ENCODE data around the gene TENM3. TPM values are rescaled to one million over a fixed set of nuclear protein-coding genes. Genes with fewer than 3 reads are reported as not detected.

The TENM3 gene
- total RNA-seq, 1 experiment from 2014 or later = 71.0 TPM

GRCh38 chr4:182625193-182625592 lies 382.0 kb downstream of the TENM3 start:
- H3K4me1 Mint-ChIP-seq = peaks cover 25% of the 10 kb centered on the region
- peaks cover 13% of the 10 kb centered on the region for H3K36me3 Mint-ChIP-seq
- ATAC-seq = 0 out of 2 replicates have a peak, but pooled peaks have one; percentile 36
- H3K27me3 Mint-ChIP-seq (ENCODE audit: low read depth) = no peaks in the 10 kb centered on the region
- ChIA-PET CTCF (no interaction called here), POLR2A (no interaction called here)
- DNase-seq (ENCODE audit: low spot score) = no peak
- TF ChIP-seq ATF1 (CRISPR knock-in tag; IDR thresholded peaks at IDR 0.05) = no peak
- no peak for TF ChIP-seq CREB1 (CRISPR knock-in tag; IDR thresholded peaks at IDR 0.05)
- no peak for TF ChIP-seq MXD4 (CRISPR knock-in tag; IDR thresholded peaks at IDR 0.05; ENCODE audit: borderline replicate concordance)
- TF ChIP-seq NFE2L1 (CRISPR knock-in tag; IDR thresholded peaks at IDR 0.05) = no peak
- TF ChIP-seq FOXJ3 (CRISPR knock-in tag; IDR thresholded peaks at IDR 0.05; ENCODE audit: borderline replicate concordance) = no peak
- TF ChIP-seq, protein P1, sequence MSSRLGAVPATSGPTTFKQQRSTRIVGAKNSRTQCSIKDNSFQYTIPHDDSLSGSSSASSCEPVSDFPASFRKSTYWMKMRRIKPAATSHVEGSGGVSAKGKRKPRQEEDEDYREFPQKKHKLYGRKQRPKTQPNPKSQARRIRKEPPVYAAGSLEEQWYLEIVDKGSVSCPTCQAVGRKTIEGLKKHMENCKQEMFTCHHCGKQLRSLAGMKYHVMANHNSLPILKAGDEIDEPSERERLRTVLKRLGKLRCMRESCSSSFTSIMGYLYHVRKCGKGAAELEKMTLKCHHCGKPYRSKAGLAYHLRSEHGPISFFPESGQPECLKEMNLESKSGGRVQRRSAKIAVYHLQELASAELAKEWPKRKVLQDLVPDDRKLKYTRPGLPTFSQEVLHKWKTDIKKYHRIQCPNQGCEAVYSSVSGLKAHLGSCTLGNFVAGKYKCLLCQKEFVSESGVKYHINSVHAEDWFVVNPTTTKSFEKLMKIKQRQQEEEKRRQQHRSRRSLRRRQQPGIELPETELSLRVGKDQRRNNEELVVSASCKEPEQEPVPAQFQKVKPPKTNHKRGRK (CRISPR knock-in tag; IDR thresholded peaks at IDR 0.05; ENCODE audit: borderline replicate concordance) = no peak
- no peak for TF ChIP-seq ZNF671 (CRISPR knock-in tag; IDR thresholded peaks at IDR 0.05)
- TF ChIP-seq, protein P2, sequence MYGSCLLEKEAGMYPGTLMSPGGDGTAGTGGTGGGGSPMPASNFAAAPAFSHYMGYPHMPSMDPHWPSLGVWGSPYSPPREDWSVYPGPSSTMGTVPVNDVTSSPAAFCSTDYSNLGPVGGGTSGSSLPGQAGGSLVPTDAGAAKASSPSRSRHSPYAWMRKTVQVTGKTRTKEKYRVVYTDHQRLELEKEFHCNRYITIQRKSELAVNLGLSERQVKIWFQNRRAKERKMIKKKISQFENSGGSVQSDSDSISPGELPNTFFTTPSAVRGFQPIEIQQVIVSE (CRISPR knock-in tag; IDR thresholded peaks at IDR 0.05; ENCODE audit: borderline replicate concordance) = no peak
- no peak overlapping the region for H3K4me3 Mint-ChIP-seq
- H3K27ac Mint-ChIP-seq = 0 out of 2 replicates have a peak overlapping the region, but pooled peaks have one; percentile 19
- peaks cover 5% of the 10 kb centered on the region; the same call in 1 of the 2 replicates for H3K9me3 Mint-ChIP-seq

GRCh38 chr4:182627996-182628395 lies 384.8 kb downstream of the TENM3 start:
- ATAC-seq = no peak
- CTCF ChIA-PET = no interaction called here
- no peak for TF ChIP-seq SMAD4 (CRISPR knock-in tag; IDR thresholded peaks at IDR 0.05)
- TF ChIP-seq, protein P3, sequence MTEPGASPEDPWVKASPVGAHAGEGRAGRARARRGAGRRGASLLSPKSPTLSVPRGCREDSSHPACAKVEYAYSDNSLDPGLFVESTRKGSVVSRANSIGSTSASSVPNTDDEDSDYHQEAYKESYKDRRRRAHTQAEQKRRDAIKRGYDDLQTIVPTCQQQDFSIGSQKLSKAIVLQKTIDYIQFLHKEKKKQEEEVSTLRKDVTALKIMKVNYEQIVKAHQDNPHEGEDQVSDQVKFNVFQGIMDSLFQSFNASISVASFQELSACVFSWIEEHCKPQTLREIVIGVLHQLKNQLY (CRISPR knock-in tag; IDR thresholded peaks at IDR 0.05) = no peak
- TF ChIP-seq FOXP1 (CRISPR knock-in tag; IDR thresholded peaks at IDR 0.05; ENCODE audit: borderline replicate concordance) = no peak
- no peak for TF ChIP-seq MAX (CRISPR knock-in tag; IDR thresholded peaks at IDR 0.05)
- TF ChIP-seq RORB (CRISPR knock-in tag; IDR thresholded peaks at IDR 0.05) = no peak
- peak overlapping the region; percentile 44; the same call in 1 of the 2 replicates for H3K27ac Mint-ChIP-seq
- no peaks in the 10 kb centered on the region for H3K27me3 Mint-ChIP-seq (ENCODE audit: low read depth)
- H3K9me3 Mint-ChIP-seq = peaks cover 5% of the 10 kb centered on the region; the same call in 1 of the 2 replicates
- no peak for DNase-seq (ENCODE audit: low spot score)
- peaks cover 13% of the 10 kb centered on the region for H3K36me3 Mint-ChIP-seq
- H3K4me1 Mint-ChIP-seq = peaks cover 25% of the 10 kb centered on the region
- no peak overlapping the region for H3K4me3 Mint-ChIP-seq
- POLR2A ChIA-PET = no interaction called here

- H3K9me3 Mint-ChIP-seq = peaks cover 5% of the 10 kb centered on the region; the same call in 1 of the 2 replicates
Measured at GRCh38 chr4:182628544-182628943, 385.3 kb downstream of the TENM3 start.

More at GRCh38 chr4:182628544-182628943, 385.3 kb downstream of the TENM3 start:
- no peaks in the 10 kb centered on the region for H3K27me3 Mint-ChIP-seq (ENCODE audit: low read depth)
- peaks cover 25% of the 10 kb centered on the region for H3K4me1 Mint-ChIP-seq
- ATAC-seq (no peak), DNase-seq (ENCODE audit: low spot score) (no peak)
- POLR2A ChIA-PET = no interaction called here
- CTCF ChIA-PET = no interaction called here
- TF ChIP-seq ZNF138 (CRISPR knock-in tag; conservative IDR thresholded peaks at IDR 0.05) (no peak), PRRX2 (CRISPR knock-in tag; IDR thresholded peaks at IDR 0.05) (no peak), ZNF396 (CRISPR knock-in tag; IDR thresholded peaks at IDR 0.05; ENCODE audit: borderline replicate concordance) (no peak), ZBTB43 (CRISPR knock-in tag; IDR thresholded peaks at IDR 0.05) (no peak), ETV6 (CRISPR knock-in tag; IDR thresholded peaks at IDR 0.05) (no peak), MXD4 (CRISPR knock-in tag; IDR thresholded peaks at IDR 0.05; ENCODE audit: borderline replicate concordance) (no peak), ATF2 (CRISPR knock-in tag; IDR thresholded peaks at IDR 0.05; ENCODE audit: borderline replicate concordance, low read depth) (no peak), MYBL2 (CRISPR knock-in tag; IDR thresholded peaks at IDR 0.05) (no peak), ZNF121 (CRISPR knock-in tag; IDR thresholded peaks at IDR 0.05) (no peak)
- peaks cover 18% of the 10 kb centered on the region for H3K36me3 Mint-ChIP-seq
- no peak overlapping the region for H3K4me3 Mint-ChIP-seq
- no peak overlapping the region for H3K27ac Mint-ChIP-seq
